Sigmoid colon (tissue), 4 donors: Measurements from ENCODE around the gene CAPN15.

Experiments
- POLR2AphosphoS5 ChIP-seq, 4 donors: sonication (generic); formaldehyde crosslinking; IDR thresholded peaks; one replicate each; pipeline ENCODE4 v1.6.1; 2017; ENCODE audit warnings: antibody characterized with exemption in 4 of 4
- TF ChIP-seq, protein P1 (sequence below), 4 experiments: fragments of 450-650 bp in 3 of 4; fragments of 200-600 bp in 1 of 4; IDR thresholded peaks; one replicate each; pipeline ENCODE4 v1.5.1; 2016 to 2019; ENCODE audit warnings: antibody characterized with exemption in 4 of 4, mild to moderate bottlenecking in 3 of 4, moderate library complexity in 2 of 4

DNA sequence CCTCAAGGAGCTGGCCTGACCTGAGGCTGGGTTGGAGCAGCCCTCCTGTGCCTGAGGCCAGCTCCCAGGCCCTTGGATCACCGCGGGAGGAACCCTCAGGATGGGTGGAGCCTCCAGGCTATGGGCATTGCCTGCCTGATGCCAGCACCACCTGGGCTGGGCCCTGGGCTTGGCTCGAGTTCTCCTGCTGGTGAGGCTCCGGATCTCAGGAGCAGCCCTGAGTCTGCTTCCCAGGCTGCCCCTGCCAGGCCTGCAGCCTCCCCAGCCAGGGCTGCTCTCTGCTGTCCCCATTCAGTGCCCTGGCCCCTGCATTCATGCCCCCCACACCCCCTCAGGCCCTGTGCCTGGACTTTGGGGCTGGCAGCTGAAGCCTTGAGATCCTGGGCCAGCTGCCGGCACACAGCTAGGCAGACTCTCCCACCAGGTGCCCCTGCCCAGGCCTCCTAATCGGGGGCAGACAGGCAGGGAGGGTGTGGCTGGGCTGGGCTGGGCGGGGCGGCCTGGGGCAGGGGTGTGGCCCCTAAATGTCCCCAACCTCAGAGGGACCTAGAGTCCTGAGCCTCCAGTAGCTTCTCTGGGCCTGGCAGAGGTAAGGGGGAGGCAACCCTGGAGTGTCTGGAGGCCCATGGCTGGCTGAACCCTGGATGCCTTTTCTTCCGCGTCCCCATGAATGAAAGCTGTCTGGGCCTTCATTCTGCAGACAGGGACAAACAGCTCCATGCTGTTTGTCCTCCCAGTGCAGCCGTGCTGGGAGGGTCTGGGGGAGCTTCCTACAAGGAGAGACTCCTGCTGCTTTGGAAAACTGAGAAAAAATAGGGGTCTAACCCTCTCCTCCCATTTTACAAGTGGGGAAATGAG lies 41.1 kb downstream of the CAPN15 start:
- TF ChIP-seq, protein P1, sequence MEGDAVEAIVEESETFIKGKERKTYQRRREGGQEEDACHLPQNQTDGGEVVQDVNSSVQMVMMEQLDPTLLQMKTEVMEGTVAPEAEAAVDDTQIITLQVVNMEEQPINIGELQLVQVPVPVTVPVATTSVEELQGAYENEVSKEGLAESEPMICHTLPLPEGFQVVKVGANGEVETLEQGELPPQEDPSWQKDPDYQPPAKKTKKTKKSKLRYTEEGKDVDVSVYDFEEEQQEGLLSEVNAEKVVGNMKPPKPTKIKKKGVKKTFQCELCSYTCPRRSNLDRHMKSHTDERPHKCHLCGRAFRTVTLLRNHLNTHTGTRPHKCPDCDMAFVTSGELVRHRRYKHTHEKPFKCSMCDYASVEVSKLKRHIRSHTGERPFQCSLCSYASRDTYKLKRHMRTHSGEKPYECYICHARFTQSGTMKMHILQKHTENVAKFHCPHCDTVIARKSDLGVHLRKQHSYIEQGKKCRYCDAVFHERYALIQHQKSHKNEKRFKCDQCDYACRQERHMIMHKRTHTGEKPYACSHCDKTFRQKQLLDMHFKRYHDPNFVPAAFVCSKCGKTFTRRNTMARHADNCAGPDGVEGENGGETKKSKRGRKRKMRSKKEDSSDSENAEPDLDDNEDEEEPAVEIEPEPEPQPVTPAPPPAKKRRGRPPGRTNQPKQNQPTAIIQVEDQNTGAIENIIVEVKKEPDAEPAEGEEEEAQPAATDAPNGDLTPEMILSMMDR (IDR thresholded peaks at IDR 0.05) = no peak
- no peak for TF ChIP-seq POLR2AphosphoS5 (IDR thresholded peaks at IDR 0.05)
